Body of pancreas (tissue), 4 donors: Measurements from ENCODE around the gene EFNA1. TPM values are rescaled to one million over a fixed set of nuclear protein-coding genes. Genes with fewer than 3 reads are reported as not detected.

Source experiments
- ATAC-seq: fragments of 150-250 bp; one replicate; pipeline ENCODE4 v1.9.1; 2016
- DNase-seq, 4 donors: peaks; one replicate each; pipeline ENCODE4 v3.0.0-alpha.2; 2019
- H3K27ac ChIP-seq, 4 donors: fragments of 200-600 bp; sonication (generic); 1 replicate in 3 of 4; 2 replicates in 1 of 4; pipeline versions ENCODE4 v1.5.1 to v1.6.1; 2016 to 2019; ENCODE audit warnings: mild to moderate bottlenecking in 1 of 4, mixed read lengths in 1 of 4, moderate library complexity in 1 of 4
- H3K27me3 ChIP-seq, 2 donors: fragments of 200-600 bp; sonication (generic); one replicate each; pipeline ENCODE4 v1.6.0; 2016; ENCODE audit warnings: mild to moderate bottlenecking in 1 of 2
- H3K36me3 ChIP-seq, 2 donors: fragments of 200-600 bp; sonication (generic); replicated peaks in 1 of 2; 2 replicates each; pipeline ENCODE4 v1.5.1; 2016; ENCODE audit warnings: low read depth in 2 of 2; ENCODE audit not compliant: insufficient read depth in 1 of 2
- H3K4me1 ChIP-seq: fragments of 200-600 bp; sonication (generic); one replicate; pipeline ENCODE4 v1.6.0; 2016
- H3K4me3 ChIP-seq, 2 donors: fragments of 200-600 bp; sonication (generic); 1 replicate in 1 of 2; 2 replicates in 1 of 2; pipeline ENCODE4 v1.5.1; 2016 to 2019
- H3K9me3 ChIP-seq, 3 donors: fragments of 200-600 bp; sonication (generic); 1 replicate in 2 of 3; 2 replicates in 1 of 3; pipeline ENCODE4 v1.5.1; 2016
- POLR2A ChIP-seq, 3 donors: fragments of 450-650 bp; IDR thresholded peaks; one replicate each; pipeline ENCODE4 v1.6.1; 2016; ENCODE audit warnings: antibody characterized with exemption in 3 of 3, mild to moderate bottlenecking in 2 of 3
- WGBS, 2 donors: methylation state at CpG; one replicate each; pipeline ENCODE4 v1.1.5; 2017; 5-methylcytosine and 5-hydroxymethylcytosine counted together
- intact Hi-C: fragments of 100-400 bp; cut with DNase I; formaldehyde crosslinking; loops from one replicate; pipeline ENCODE4 v1.15.1; 2023
- total RNA-seq, 2 donors: library from RNA; depleted of rRNA; stranded (reverse); fragments of >200 nt; gene quantifications; one replicate each; pipeline ENCODE4 v1.1.0, GENCODE V29; 2016
- TF ChIP-seq, protein P1 (sequence below), 7 experiments: fragments of 450-650 bp in 4 of 7; fragments of 200-600 bp in 3 of 7; sonication (generic) in 3 of 7; IDR thresholded peaks; one replicate each; pipeline ENCODE4 v1.5.1; 2016 to 2019; ENCODE audit warnings: antibody characterized with exemption in 7 of 7

EFNA1 gene
- total RNA-seq, 2 donors from 2014 or later, result 10.5 to 20.2 TPM

DNA sequence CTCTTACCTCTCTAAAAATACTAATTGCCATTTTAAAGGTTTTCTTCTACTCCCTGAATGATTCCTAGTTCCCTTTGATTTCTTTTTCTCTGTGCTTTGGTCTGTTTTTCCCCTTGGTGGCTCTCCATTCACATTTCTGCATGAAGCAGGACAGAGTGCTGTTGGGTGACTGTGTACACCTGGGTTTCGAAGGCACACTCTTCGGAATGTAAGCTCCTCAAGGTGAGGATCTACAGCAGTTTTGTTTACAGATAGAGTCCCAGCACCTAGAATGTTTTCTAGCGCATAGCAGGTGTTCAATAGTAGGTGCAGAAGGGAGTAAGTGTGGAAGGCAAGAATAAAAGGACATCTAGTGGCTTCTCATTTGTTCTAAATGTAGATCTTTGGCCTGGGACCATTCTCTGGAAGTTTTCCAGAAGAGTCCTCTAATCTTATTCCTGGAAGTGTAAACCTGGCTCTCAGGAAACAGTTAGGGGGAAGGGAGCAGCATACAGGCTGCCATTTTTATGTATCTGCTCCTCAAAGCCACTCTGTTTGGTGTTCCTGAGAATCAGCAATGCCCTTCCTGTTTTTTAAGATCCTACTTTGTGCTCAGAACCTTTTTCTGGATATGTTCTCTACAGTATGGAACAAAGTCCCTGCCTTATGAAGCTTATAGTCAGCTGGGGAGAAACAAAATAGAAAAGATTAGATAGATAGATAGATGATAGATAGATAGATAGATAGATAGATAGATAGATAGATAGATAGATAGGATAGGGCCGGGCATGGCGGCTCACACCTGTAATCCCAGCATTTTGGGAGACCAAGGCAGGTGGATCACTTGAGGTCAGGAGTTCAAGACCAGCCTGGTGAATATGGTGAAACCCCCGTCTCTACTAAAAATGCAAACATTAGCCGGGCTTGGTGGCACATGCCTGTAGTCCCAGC lies 22.8 kb upstream of the EFNA1 start:
- intact Hi-C loops, result no loop called here
- H3K27ac ChIP-seq, result peak overlapping the region in 1 of 4 donors; percentile 12

DNA sequence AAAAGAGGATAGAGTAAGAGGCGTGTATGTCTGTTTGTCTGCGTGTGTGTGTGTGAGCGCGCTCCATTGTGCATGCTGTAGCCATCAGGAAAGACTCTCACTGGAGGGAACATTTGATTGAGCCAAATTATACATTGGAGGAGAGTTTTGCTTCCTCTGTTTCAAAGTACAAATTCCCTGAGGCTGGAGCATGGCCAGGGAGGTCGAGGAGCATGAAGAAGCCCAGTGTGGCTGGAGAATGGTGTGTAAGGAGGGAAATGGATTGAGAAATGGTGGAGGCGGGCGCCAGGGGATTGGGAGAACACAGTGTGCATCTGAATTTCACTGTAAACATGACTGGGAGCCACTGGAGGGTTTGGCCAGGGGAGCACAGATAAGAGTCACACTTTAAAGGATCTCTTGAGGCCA lies 22.1 kb upstream of the EFNA1 start:
- no peaks in the 10 kb centered on the region for H3K9me3 ChIP-seq
- intact Hi-C loops, result no loop called here
- H3K27me3 ChIP-seq, result no peaks in the 10 kb centered on the region
- no peak overlapping the region for H3K4me3 ChIP-seq
- H3K4me1 ChIP-seq, result peaks cover 16% of the 10 kb centered on the region
- no peak overlapping the region for H3K27ac ChIP-seq
- 68 to 80% methylated on average over 7 of the region's 7 CpGs for WGBS, 2 donors
- DNase-seq (peak in 1 of 4 donors; percentile 16), ATAC-seq (no peak)
- TF ChIP-seq, protein P1, sequence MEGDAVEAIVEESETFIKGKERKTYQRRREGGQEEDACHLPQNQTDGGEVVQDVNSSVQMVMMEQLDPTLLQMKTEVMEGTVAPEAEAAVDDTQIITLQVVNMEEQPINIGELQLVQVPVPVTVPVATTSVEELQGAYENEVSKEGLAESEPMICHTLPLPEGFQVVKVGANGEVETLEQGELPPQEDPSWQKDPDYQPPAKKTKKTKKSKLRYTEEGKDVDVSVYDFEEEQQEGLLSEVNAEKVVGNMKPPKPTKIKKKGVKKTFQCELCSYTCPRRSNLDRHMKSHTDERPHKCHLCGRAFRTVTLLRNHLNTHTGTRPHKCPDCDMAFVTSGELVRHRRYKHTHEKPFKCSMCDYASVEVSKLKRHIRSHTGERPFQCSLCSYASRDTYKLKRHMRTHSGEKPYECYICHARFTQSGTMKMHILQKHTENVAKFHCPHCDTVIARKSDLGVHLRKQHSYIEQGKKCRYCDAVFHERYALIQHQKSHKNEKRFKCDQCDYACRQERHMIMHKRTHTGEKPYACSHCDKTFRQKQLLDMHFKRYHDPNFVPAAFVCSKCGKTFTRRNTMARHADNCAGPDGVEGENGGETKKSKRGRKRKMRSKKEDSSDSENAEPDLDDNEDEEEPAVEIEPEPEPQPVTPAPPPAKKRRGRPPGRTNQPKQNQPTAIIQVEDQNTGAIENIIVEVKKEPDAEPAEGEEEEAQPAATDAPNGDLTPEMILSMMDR (IDR thresholded peaks at IDR 0.05), result no peak
- TF ChIP-seq POLR2A (IDR thresholded peaks at IDR 0.05), result no peak
- H3K36me3 ChIP-seq, result no peaks in the 10 kb centered on the region

More for the DNA sequence above, 22.8 kb upstream of the EFNA1 start:
- no peak overlapping the region for H3K4me3 ChIP-seq
- no peaks in the 10 kb centered on the region for H3K27me3 ChIP-seq
- 74 to 78% methylated on average over 7 of the region's 7 CpGs for WGBS, 2 donors
- DNase-seq (no peak), ATAC-seq (peak; percentile 50)
- H3K36me3 ChIP-seq, result no peaks in the 10 kb centered on the region
- no peaks in the 10 kb centered on the region for H3K9me3 ChIP-seq
- peaks cover 16% of the 10 kb centered on the region for H3K4me1 ChIP-seq
- TF ChIP-seq POLR2A (IDR thresholded peaks at IDR 0.05), result no peak
- TF ChIP-seq, protein P1 (IDR thresholded peaks at IDR 0.05), result no peak

DNA sequence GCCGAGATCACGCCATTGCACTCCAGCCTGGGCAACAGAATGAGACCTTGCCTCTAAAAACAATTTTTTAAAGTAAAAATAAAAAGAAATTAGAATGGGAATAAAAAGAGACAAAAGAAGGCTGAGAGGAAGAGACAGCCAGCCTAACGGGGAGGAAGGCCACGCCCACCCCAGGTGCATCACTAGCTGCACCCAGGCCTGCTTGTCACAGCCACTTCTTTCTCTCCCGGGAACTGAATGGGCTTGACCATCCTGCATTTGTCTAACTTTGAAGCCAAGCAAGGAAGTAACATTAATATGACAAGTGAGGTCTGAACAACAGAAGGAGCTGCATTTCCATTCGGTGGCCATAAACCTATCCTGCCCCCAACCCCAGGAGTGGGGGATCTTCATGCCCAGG lies 20.8 kb upstream of the EFNA1 start:
- Histone ChIP-seq H3K36me3 (no peaks in the 10 kb centered on the region), H3K9me3 (no peaks in the 10 kb centered on the region), H3K4me1 (peaks cover 16% of the 10 kb centered on the region), H3K4me3 (no peak overlapping the region), H3K27me3 (no peaks in the 10 kb centered on the region), H3K27ac (no peak overlapping the region)
- DNase-seq (no peak), ATAC-seq (no peak)
- 76 to 78% methylated on average over 6 of the region's 6 CpGs for WGBS, 2 donors
- intact Hi-C loops, result no loop called here
- no peak for TF ChIP-seq POLR2A (IDR thresholded peaks at IDR 0.05)
- TF ChIP-seq, protein P1 (IDR thresholded peaks at IDR 0.05), result no peak

DNA sequence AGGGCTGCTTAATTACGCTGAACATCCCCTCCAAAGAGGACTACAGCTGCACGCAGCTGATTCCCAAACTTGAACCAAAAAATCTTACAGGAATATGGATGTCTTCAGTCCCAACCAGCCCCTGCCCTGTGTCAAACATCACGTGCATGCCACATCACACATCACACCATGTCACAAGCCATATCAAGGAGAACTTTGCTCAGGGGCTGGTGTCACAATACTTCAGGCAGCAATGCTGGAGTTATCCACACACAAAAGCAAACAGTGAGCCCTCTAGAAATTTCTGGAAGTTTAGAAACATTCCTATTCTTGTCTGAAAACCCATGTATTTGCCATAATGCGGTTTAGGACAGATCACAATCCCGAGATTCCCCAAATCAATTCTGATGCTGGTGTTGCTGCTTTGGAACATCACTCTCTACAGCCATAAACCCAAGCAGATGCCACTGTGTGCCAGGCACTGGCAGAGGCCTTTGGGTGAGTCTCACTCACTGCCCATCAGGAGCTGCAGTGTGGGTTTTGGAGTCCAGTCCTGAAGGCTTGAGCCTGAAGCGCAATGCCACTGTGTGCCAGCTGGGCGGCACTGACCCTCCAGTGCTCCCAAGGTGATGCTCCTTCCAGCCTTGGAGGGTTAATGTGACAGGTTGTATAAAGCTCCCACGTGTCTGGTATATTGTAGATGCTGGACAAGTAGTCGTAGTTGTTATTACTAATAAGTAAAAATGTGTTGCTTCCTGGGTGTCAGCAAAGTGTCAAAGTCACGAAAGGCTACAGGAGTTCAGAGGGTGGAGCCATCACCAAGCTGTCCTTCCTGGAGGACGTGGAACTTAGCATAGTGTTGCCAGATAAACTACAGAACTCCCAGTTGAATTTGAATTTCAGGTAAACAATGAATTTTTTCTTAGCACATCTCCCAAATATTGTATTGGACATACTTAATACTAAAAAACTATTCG lies 20.1 kb upstream of the EFNA1 start:
- ATAC-seq (no peak), DNase-seq (no peak)
- H3K27me3 ChIP-seq, result no peaks in the 10 kb centered on the region
- peaks cover 12% of the 10 kb centered on the region for H3K4me1 ChIP-seq
- H3K9me3 ChIP-seq, result no peaks in the 10 kb centered on the region
- H3K27ac ChIP-seq, result no peak overlapping the region
- intact Hi-C loops, result no loop called here
- no peak for TF ChIP-seq POLR2A (IDR thresholded peaks at IDR 0.05)
- TF ChIP-seq, protein P1 (IDR thresholded peaks at IDR 0.05), result no peak
- 65% methylated on average over 12 of the region's 12 CpGs for WGBS, 2 donors
- no peaks in the 10 kb centered on the region for H3K36me3 ChIP-seq
- H3K4me3 ChIP-seq, result no peak overlapping the region
